Naive thymus-derived CD4-positive, alpha-beta T cell (primary cell): ENCODE results near the gene KLLN. TPM values are rescaled to one million over a fixed set of nuclear protein-coding genes. Genes with fewer than 3 reads are reported as not detected.
"Not testable (repeated sequence)": the region's sequence is repeated elsewhere in the genome, so short reads cannot be mapped to it uniquely, and the experiment has no call there.

Source experiments
- ATAC-seq: fragments of 150-1000 bp; cut with Tn5 transposase; 2 replicates; pipeline ENCODE4 v1.10.0; 2021; ENCODE audit warnings: mild to moderate bottlenecking, moderate library complexity
- CTCF ChIA-PET: fragments of 350-600 bp; sonication (Branson Sonifier 250); formaldehyde crosslinking; loops from one replicate; lab custom pipeline; 2021; ENCODE audit warnings: antibody characterized with exemption; lab: Charles Lee
- POLR2A ChIA-PET: fragments of 350-600 bp; sonication (Branson Sonifier 250); formaldehyde crosslinking; loops from one replicate; lab custom pipeline; 2021; ENCODE audit warnings: antibody characterized with exemption, inconsistent platforms; lab: Charles Lee
- DNase-seq, 9 donors: peaks; one replicate each; pipeline versions ENCODE4 v3.0.0 to v3.0.0-alpha.2; 2020 to 2022; ENCODE audit warnings: mixed read lengths in 1 of 9
- H3K27ac ChIP-seq: one replicate; pipeline ENCODE4 v1.7.0; 2013; ENCODE audit warnings: mild to moderate bottlenecking, low read depth, low read length, moderate library complexity
- H3K27me3 ChIP-seq, 2 donors: one replicate each; pipeline ENCODE4 v1.7.0; 2013; ENCODE audit warnings: low read length in 2 of 2, mild to moderate bottlenecking in 2 of 2, moderate library complexity in 2 of 2; ENCODE audit not compliant: control insufficient read depth in 2 of 2, insufficient read depth in 2 of 2
- H3K36me3 ChIP-seq, 3 experiments: 1 replicate in 2 of 3; 2 replicates in 1 of 3; pipeline ENCODE4 v1.7.0; 2013; ENCODE audit warnings: low read length in 3 of 3, mild to moderate bottlenecking in 3 of 3, moderate library complexity in 1 of 3; ENCODE audit not compliant: insufficient read depth in 3 of 3, control insufficient read depth in 2 of 3
- H3K4me1 ChIP-seq, 2 donors: one replicate each; pipeline ENCODE4 v1.7.0; 2013; ENCODE audit warnings: low read length in 2 of 2, mild to moderate bottlenecking in 2 of 2, moderate library complexity in 1 of 2; ENCODE audit not compliant: control insufficient read depth in 2 of 2, insufficient read depth in 2 of 2
- H3K4me3 ChIP-seq: 2 replicates; pipeline ENCODE4 v1.7.0; 2013; ENCODE audit warnings: mild to moderate bottlenecking, low read length
- H3K9me3 ChIP-seq, 3 experiments: 1 replicate in 2 of 3; 2 replicates in 1 of 3; pipeline ENCODE4 v1.7.0; 2013; ENCODE audit warnings: low read length in 3 of 3; ENCODE audit not compliant: control insufficient read depth in 2 of 3
- H3K27ac Mint-ChIP-seq, 9 donors: one replicate each; pipeline ENCODE4 v1.8.0; 2020 to 2022; ENCODE audit warnings: mixed read lengths in 9 of 9, mild to moderate bottlenecking in 8 of 9, moderate library complexity in 5 of 9, inconsistent platforms in 2 of 9
- H3K27me3 Mint-ChIP-seq, 5 donors: one replicate each; pipeline ENCODE4 v1.8.0; 2021 to 2022; ENCODE audit warnings: mixed read lengths in 5 of 5, mild to moderate bottlenecking in 1 of 5
- H3K36me3 Mint-ChIP-seq, 5 donors: one replicate each; pipeline ENCODE4 v1.8.0; 2020 to 2022; ENCODE audit warnings: mixed read lengths in 5 of 5, mild to moderate bottlenecking in 3 of 5, inconsistent platforms in 1 of 5
- H3K4me1 Mint-ChIP-seq, 7 donors: one replicate each; pipeline ENCODE4 v1.8.0; 2020 to 2022; ENCODE audit warnings: mixed read lengths in 7 of 7, mild to moderate bottlenecking in 3 of 7, inconsistent platforms in 1 of 7
- H3K4me3 Mint-ChIP-seq, 10 donors: one replicate each; pipeline ENCODE4 v1.8.0; 2020 to 2022; ENCODE audit warnings: mild to moderate bottlenecking in 10 of 10, mixed read lengths in 10 of 10, moderate library complexity in 6 of 10, inconsistent platforms in 2 of 10
- H3K9me3 Mint-ChIP-seq, 11 donors: one replicate each; pipeline ENCODE4 v1.8.0; 2020 to 2022; ENCODE audit warnings: mixed read lengths in 11 of 11, mild to moderate bottlenecking in 4 of 11, inconsistent platforms in 1 of 11, moderate library complexity in 1 of 11
- intact Hi-C, 2 donors: fragments of 100-400 bp; cut with micrococcal nuclease; formaldehyde crosslinking; loops; one replicate each; pipeline ENCODE4 v1.15.1; 2023
- polyA plus RNA-seq, 2 donors: library from polyadenylated mRNA; unstranded; fragments of 300-500 nt; fragmentation: Illumina TruSeq; gene quantifications; one replicate each; pipeline ENCODE4 v1.2.3, GENCODE V29; 2021
- total RNA-seq, 6 experiments: library from RNA in 5 of 6; stranded (reverse) in 5 of 6; gene quantifications; 1 replicate in 5 of 6; 2 replicates in 1 of 6; pipeline ENCODE4 v1.2.3 and lab custom pipeline; 2021 to 2026

Gene KLLN
- total and polyA plus RNA-seq, 7 experiments from 2014 or later: 0.25 to 1.6 (median 0.68) TPM; not detected in 1

- peaks cover 0 to 13% (median 0%) of the 10 kb centered on the region in 5 donors for H3K27me3 Mint-ChIP-seq
- no peak for ATAC-seq
- H3K27ac ChIP-seq: no peak overlapping the region
- H3K36me3 ChIP-seq: no peaks in the 10 kb centered on the region
- H3K4me1 ChIP-seq: no peaks in the 10 kb centered on the region
- POLR2A ChIA-PET: interaction anchor here (0.9 kb wide), 1 partner anchor 19 kb away, joined by 6 read pairs; no protein-coding TSS in a partner anchor
- DNase-seq: no peak
- peaks cover 0 to 13% (median 0%) of the 10 kb centered on the region in 7 donors for H3K4me1 Mint-ChIP-seq
- H3K27me3 ChIP-seq: no peaks in the 10 kb centered on the region
- H3K27ac Mint-ChIP-seq: no peak overlapping the region
- H3K4me3 Mint-ChIP-seq: no peak overlapping the region
- H3K36me3 Mint-ChIP-seq: peaks cover 7 to 15% (median 11%) of the 10 kb centered on the region in 5 donors
- no peak overlapping the region for H3K4me3 ChIP-seq
- CTCF ChIA-PET: interaction anchor here (0.7 to 1.3 kb wide), 2 partner anchors 13 to 713 kb away, joined by 3 read pairs; no protein-coding TSS in a partner anchor
- intact Hi-C loops: no loop called here
- H3K9me3 ChIP-seq: no peaks in the 10 kb centered on the region
- H3K9me3 Mint-ChIP-seq: peaks cover 0 to 10% (median 2%) of the 10 kb centered on the region in 11 donors
Measured at GRCh38 chr10:87838650-87839049, 24.7 kb downstream of the KLLN start.

- DNase-seq (no peak), ATAC-seq (no peak)
- Mint-ChIP-seq H3K27ac (no peak overlapping the region), H3K4me3 (no peak overlapping the region), H3K9me3 (peaks cover 0 to 10% (median 2%) of the 10 kb centered on the region in 11 donors), H3K27me3 (peaks cover 0 to 16% (median 0%) of the 10 kb centered on the region in 5 donors), H3K4me1 (peaks cover 0 to 5% (median 0%) of the 10 kb centered on the region in 7 donors), H3K36me3 (peaks cover 5 to 18% (median 11%) of the 10 kb centered on the region in 5 donors)
- Histone ChIP-seq H3K4me1 (no peaks in the 10 kb centered on the region), H3K27ac (no peak overlapping the region), H3K27me3 (no peaks in the 10 kb centered on the region), H3K9me3 (no peaks in the 10 kb centered on the region), H3K4me3 (no peak overlapping the region), H3K36me3 (no peaks in the 10 kb centered on the region)
- CTCF ChIA-PET: no interaction called here
- POLR2A ChIA-PET: no interaction called here
- intact Hi-C loops: no loop called here
Measured at GRCh38 chr10:87837445-87837844, 25.9 kb downstream of the KLLN start.

- H3K4me3 ChIP-seq: no peak overlapping the region
- H3K9me3 Mint-ChIP-seq: peaks cover 0 to 10% (median 2%) of the 10 kb centered on the region in 11 donors
- CTCF ChIA-PET: no interaction called here
- no peaks in the 10 kb centered on the region for H3K36me3 ChIP-seq
- no peaks in the 10 kb centered on the region for H3K9me3 ChIP-seq
- POLR2A ChIA-PET: no interaction called here
- no peak for ATAC-seq
- peaks cover 0 to 16% (median 0%) of the 10 kb centered on the region in 5 donors for H3K27me3 Mint-ChIP-seq
- H3K27ac Mint-ChIP-seq: no peak overlapping the region
- H3K27me3 ChIP-seq: no peaks in the 10 kb centered on the region
- intact Hi-C loops: no loop called here
- H3K27ac ChIP-seq: no peak overlapping the region
- H3K4me1 ChIP-seq: no peaks in the 10 kb centered on the region
- peaks cover 0 to 2% (median 0%) of the 10 kb centered on the region in 7 donors for H3K4me1 Mint-ChIP-seq
- H3K36me3 Mint-ChIP-seq: peaks cover 2 to 18% (median 11%) of the 10 kb centered on the region in 5 donors
- DNase-seq: no peak
- H3K4me3 Mint-ChIP-seq: no peak overlapping the region
Measured at GRCh38 chr10:87836098-87836497, 27.2 kb downstream of the KLLN start.

- H3K27ac ChIP-seq: no peak overlapping the region
- ChIA-PET CTCF (interaction anchor here (0.6 to 1.2 kb wide), 2 partner anchors 11 to 559 kb away, joined by 3 to 6 read pairs; partner anchors contain the start of gene ATAD1), POLR2A (no interaction called here)
- intact Hi-C loops: no loop called here
- H3K4me1 ChIP-seq: peaks cover 6 to 21% of the 10 kb centered on the region in 2 donors
- DNase-seq (no peak), ATAC-seq (no peak)
- Mint-ChIP-seq H3K9me3 (peaks cover 0 to 2% (median 0%) of the 10 kb centered on the region in 11 donors), H3K4me3 (no peak overlapping the region), H3K36me3 (peaks cover 0 to 11% (median 0%) of the 10 kb centered on the region in 5 donors), H3K4me1 (peaks cover 4 to 29% (median 12%) of the 10 kb centered on the region in 7 donors), H3K27ac (no peak overlapping the region), H3K27me3 (peaks cover 0 to 9% (median 0%) of the 10 kb centered on the region in 5 donors)
- H3K4me3 ChIP-seq: no peak overlapping the region
- no peaks in the 10 kb centered on the region for H3K27me3 ChIP-seq
- no peaks in the 10 kb centered on the region for H3K36me3 ChIP-seq
- no peaks in the 10 kb centered on the region for H3K9me3 ChIP-seq
Measured at GRCh38 chr10:87829986-87830729, 33.2 kb downstream of the KLLN start.

GRCh38 chr10:87829051-87829450 lies 34.3 kb downstream of the KLLN start:
- CTCF ChIA-PET: not testable (repeated sequence)

GRCh38 chr10:87827681-87828080 lies 35.7 kb downstream of the KLLN start:
- peak overlapping the region in 1 of 9 donors; percentile 66 for H3K27ac Mint-ChIP-seq
- POLR2A ChIA-PET: interaction anchor here (1.9 to 2.1 kb wide), 2 partner anchors 10 to 36 kb away, joined by 4 to 6 read pairs; partner anchors contain the start of genes ATAD1, KLLN and PTEN

More at GRCh38 chr10:87829051-87829450, 34.3 kb downstream of the KLLN start:
- DNase-seq, ATAC-seq, intact Hi-C loops, H3K4me3 Mint-ChIP-seq, H3K27me3 ChIP-seq, H3K27ac ChIP-seq, H3K9me3 ChIP-seq, H3K27me3 Mint-ChIP-seq, H3K36me3 ChIP-seq, H3K4me3 ChIP-seq, H3K9me3 Mint-ChIP-seq, H3K27ac Mint-ChIP-seq: not testable (repeated sequence)
- peaks cover 6 to 21% of the 10 kb centered on the region in 2 donors for H3K4me1 ChIP-seq
- peaks cover 0 to 11% (median 0%) of the 10 kb centered on the region in 5 donors for H3K36me3 Mint-ChIP-seq
- peaks cover 4 to 29% (median 12%) of the 10 kb centered on the region in 7 donors for H3K4me1 Mint-ChIP-seq
- POLR2A ChIA-PET: interaction anchor here (2.1 kb wide), 1 partner anchor 11 kb away, joined by 6 read pairs; the partner anchor contains the start of gene ATAD1

More at GRCh38 chr10:87827681-87828080, 35.7 kb downstream of the KLLN start:
- DNase-seq (no peak), ATAC-seq (no peak)
- Mint-ChIP-seq H3K4me1 (peaks cover 4 to 29% (median 12%) of the 10 kb centered on the region in 7 donors), H3K36me3 (peaks cover 0 to 8% (median 0%) of the 10 kb centered on the region in 5 donors), H3K9me3 (peaks cover 0 to 2% (median 0%) of the 10 kb centered on the region in 11 donors), H3K4me3 (no peak overlapping the region), H3K27me3 (peaks cover 0 to 8% (median 0%) of the 10 kb centered on the region in 5 donors)
- H3K36me3 ChIP-seq: no peaks in the 10 kb centered on the region
- intact Hi-C loops: no loop called here
- H3K27me3 ChIP-seq: no peaks in the 10 kb centered on the region
- CTCF ChIA-PET: no interaction called here
- no peak overlapping the region for H3K27ac ChIP-seq
- no peak overlapping the region for H3K4me3 ChIP-seq
- H3K4me1 ChIP-seq: peaks cover 6 to 21% of the 10 kb centered on the region in 2 donors
- no peaks in the 10 kb centered on the region for H3K9me3 ChIP-seq
